ENCODE measurements around the gene FBXW7.

DNA sequence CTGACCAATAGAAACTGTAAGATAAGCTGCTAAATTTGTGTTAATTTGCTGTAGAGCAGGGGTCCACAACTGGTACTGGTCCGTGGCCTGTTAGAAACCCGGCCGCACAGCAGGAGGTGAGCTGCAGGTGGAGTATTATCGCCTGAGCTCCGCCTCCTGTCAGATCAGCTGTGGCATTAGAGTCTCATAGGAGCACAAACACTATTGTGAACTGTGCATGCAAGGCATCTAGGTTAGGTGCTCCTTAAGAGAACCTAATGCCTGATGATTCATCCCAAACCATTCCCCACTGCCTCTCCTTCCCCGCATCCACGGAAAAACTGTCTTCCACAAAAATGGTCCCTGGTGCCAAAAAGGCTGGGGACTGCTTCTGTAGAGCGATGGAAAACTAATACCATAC, 19.7 kb downstream of the FBXW7 start:
- TF ChIP-seq, protein P1, sequence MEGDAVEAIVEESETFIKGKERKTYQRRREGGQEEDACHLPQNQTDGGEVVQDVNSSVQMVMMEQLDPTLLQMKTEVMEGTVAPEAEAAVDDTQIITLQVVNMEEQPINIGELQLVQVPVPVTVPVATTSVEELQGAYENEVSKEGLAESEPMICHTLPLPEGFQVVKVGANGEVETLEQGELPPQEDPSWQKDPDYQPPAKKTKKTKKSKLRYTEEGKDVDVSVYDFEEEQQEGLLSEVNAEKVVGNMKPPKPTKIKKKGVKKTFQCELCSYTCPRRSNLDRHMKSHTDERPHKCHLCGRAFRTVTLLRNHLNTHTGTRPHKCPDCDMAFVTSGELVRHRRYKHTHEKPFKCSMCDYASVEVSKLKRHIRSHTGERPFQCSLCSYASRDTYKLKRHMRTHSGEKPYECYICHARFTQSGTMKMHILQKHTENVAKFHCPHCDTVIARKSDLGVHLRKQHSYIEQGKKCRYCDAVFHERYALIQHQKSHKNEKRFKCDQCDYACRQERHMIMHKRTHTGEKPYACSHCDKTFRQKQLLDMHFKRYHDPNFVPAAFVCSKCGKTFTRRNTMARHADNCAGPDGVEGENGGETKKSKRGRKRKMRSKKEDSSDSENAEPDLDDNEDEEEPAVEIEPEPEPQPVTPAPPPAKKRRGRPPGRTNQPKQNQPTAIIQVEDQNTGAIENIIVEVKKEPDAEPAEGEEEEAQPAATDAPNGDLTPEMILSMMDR (conservative IDR thresholded peaks at IDR 0.05; ENCODE audit: low read length): no peak
- no peak for TF ChIP-seq EZH2phosphoT487 (IDR thresholded peaks at IDR 0.05; ENCODE audit: borderline replicate concordance)

Measured in Loucy (cell line).